GM12878 (cell line): ENCODE data around the gene ZNF431. TPM values are rescaled to one million over a fixed set of nuclear protein-coding genes. Genes with fewer than 3 reads are reported as not detected.

ENCODE experiments used
- ATAC-seq: fragments of 200-7000 bp; cut with Tn5 transposase; 3 replicates; pipeline ENCODE4 v1.9.1; 2020; ENCODE audit warnings: mild to moderate bottlenecking, moderate library complexity
- BruUV-seq: library from RNA; stranded (reverse); fragments of 400-500 nt; replicated peaks from 2 replicates; lab custom pipeline; 2021; lab: Mats Ljungman, UMichigan
- CTCF ChIA-PET: fragments of 300-600 bp; sonication (Branson Sonifier 250); formaldehyde crosslinking; extraction: SDS; loops from one replicate; lab custom pipeline; 2021; ENCODE audit warnings: inconsistent platforms; lab: Yijun Ruan, JAX
- POLR2A ChIA-PET: fragments of 350-600 bp; formaldehyde crosslinking; extraction: SDS; loops from one replicate; lab custom pipeline; 2021; ENCODE audit warnings: inconsistent platforms; lab: Charles Lee
- RAD21 ChIA-PET: fragments of 300-600 bp; sonication (Branson Sonifier 250); formaldehyde crosslinking; loops from one replicate; lab custom pipeline; 2023; ENCODE audit warnings: antibody characterized with exemption; ENCODE audit not compliant: unreplicated experiment; lab: Charles Lee
- SMC1A ChIA-PET: fragments of 300-600 bp; sonication (Branson Sonifier 250); formaldehyde crosslinking; loops from one replicate; lab custom pipeline; 2023; ENCODE audit not compliant: unreplicated experiment, uncharacterized antibody; lab: Charles Lee
- DNase-seq: peaks from one replicate; pipeline ENCODE4 v3.0.0-alpha.2; 2011; ENCODE audit warnings: low read depth, low spot score
- FAIRE-seq: peaks from 3 replicates; lab custom pipeline; 2011; peaks lifted over from hg19 to GRCh38; lab: Jason Lieb, UNC
- H2AFZ ChIP-seq: 2 replicates; pipeline ENCODE4 v1.6.0; 2011; ENCODE audit warnings: low read depth, low read length, control low read depth; ENCODE audit not compliant: control insufficient read depth
- H3K27ac ChIP-seq: 2 replicates; pipeline ENCODE4 v1.5.1; 2011; ENCODE audit warnings: control low read depth; ENCODE audit not compliant: control insufficient read depth, insufficient read depth
- H3K27me3 ChIP-seq, 2 experiments: replicated peaks in 1 of 2; 2 replicates each; pipeline versions ENCODE4 v1.6.0 to v1.6.1; 2011; ENCODE audit warnings: low read length in 1 of 2; ENCODE audit not compliant: control insufficient read depth in 2 of 2, insufficient read depth in 2 of 2
- H3K36me3 ChIP-seq, 2 experiments: 2 replicates each; pipeline ENCODE4 v1.5.1; 2011; ENCODE audit warnings: low read length in 1 of 2; ENCODE audit not compliant: control insufficient read depth in 2 of 2, insufficient read depth in 2 of 2
- H3K4me1 ChIP-seq: 2 replicates; pipeline ENCODE4 v1.6.1; 2011; ENCODE audit warnings: mild to moderate bottlenecking, low read length, moderate library complexity, mixed read lengths; ENCODE audit not compliant: control insufficient read depth, insufficient read depth
- H3K4me2 ChIP-seq: 2 replicates; pipeline ENCODE4 v1.6.0; 2011; ENCODE audit warnings: control low read depth; ENCODE audit not compliant: control insufficient read depth, insufficient read depth
- H3K4me3 ChIP-seq: fragments of 200-600 bp; sonication (generic); 2 replicates; pipeline ENCODE4 v1.5.1; 2016
- H3K79me2 ChIP-seq: 2 replicates; pipeline ENCODE4 v1.6.0; 2011; ENCODE audit warnings: low read length; ENCODE audit not compliant: control insufficient read depth, insufficient read depth
- H3K9ac ChIP-seq: 2 replicates; pipeline ENCODE4 v1.8.0; 2011; ENCODE audit warnings: low read length, control low read depth, mixed read lengths; ENCODE audit not compliant: control insufficient read depth, insufficient read depth
- H3K9me3 ChIP-seq: replicated peaks from 3 replicates; pipeline ENCODE4 v1.5.1; 2011; ENCODE audit warnings: mild to moderate bottlenecking, low read length; ENCODE audit not compliant: control insufficient read depth, insufficient read depth
- H4K20me1 ChIP-seq: 2 replicates; pipeline ENCODE4 v1.6.0; 2011; ENCODE audit not compliant: control insufficient read depth, insufficient read depth
- ATF2 ChIP-seq: IDR thresholded peaks from 2 replicates; pipeline ENCODE4 v1.6.1; 2012; ENCODE audit warnings: low read length, inconsistent platforms
- BHLHE40 ChIP-seq, 2 experiments: fragments of 450-650 bp in 1 of 2; IDR thresholded peaks; 2 replicates each; pipeline ENCODE4 v1.6.1; 2011 to 2017; ENCODE audit warnings: low read depth in 2 of 2, borderline replicate concordance in 1 of 2, improper control_type of control experiment in 1 of 2, low read length in 1 of 2, mild to moderate bottlenecking in 1 of 2
- CEBPZ ChIP-seq: fragments of 150-350 bp; IDR thresholded peaks from 2 replicates; pipeline ENCODE4 v1.6.1; 2016; ENCODE audit warnings: low read depth, low read length
- CHD1 ChIP-seq: IDR thresholded peaks from 2 replicates; pipeline ENCODE4 v1.6.1; 2012; ENCODE audit warnings: low read depth, low read length, improper control_type of control experiment
- E4F1 ChIP-seq: fragments of 450-650 bp; IDR thresholded peaks from 2 replicates; pipeline ENCODE4 v1.6.1; 2018; ENCODE audit warnings: borderline replicate concordance, mild to moderate bottlenecking; ENCODE audit not compliant: partially characterized antibody
- FOS ChIP-seq: IDR thresholded peaks from 3 replicates; pipeline ENCODE4 v1.6.1; 2011; ENCODE audit warnings: borderline replicate concordance; ENCODE audit not compliant: insufficient read length; ENCODE audit errors: extremely low read depth
- FOXK2 ChIP-seq: fragments of 450-650 bp; IDR thresholded peaks from 2 replicates; pipeline ENCODE4 v1.6.1; 2017; ENCODE audit warnings: mild to moderate bottlenecking, moderate library complexity
- GABPA ChIP-seq: IDR thresholded peaks from 2 replicates; pipeline ENCODE4 v1.6.1; 2014; ENCODE audit warnings: antibody characterized with exemption, low read depth, mild to moderate bottlenecking, inconsistent platforms
- MXI1 ChIP-seq: fragments of 150-350 bp; IDR thresholded peaks from 2 replicates; pipeline ENCODE4 v1.6.1; 2011; ENCODE audit warnings: low read depth, mild to moderate bottlenecking, inconsistent platforms, low read length, improper control_type of control experiment
- NR2C1 ChIP-seq: fragments of 450-650 bp; IDR thresholded peaks from 2 replicates; pipeline ENCODE4 v1.6.1; 2017; ENCODE audit warnings: antibody characterized with exemption, mild to moderate bottlenecking, moderate library complexity
- POU2F2 ChIP-seq: IDR thresholded peaks from 3 replicates; pipeline ENCODE4 v1.6.1; 2011; ENCODE audit warnings: low read depth, mild to moderate bottlenecking, low read length, borderline replicate concordance
- TARDBP ChIP-seq: IDR thresholded peaks from 2 replicates; pipeline ENCODE4 v1.6.1; 2016; ENCODE audit warnings: borderline replicate concordance
- YBX1 ChIP-seq: fragments of 450-650 bp; IDR thresholded peaks from 2 replicates; pipeline ENCODE4 v1.6.1; 2016; ENCODE audit warnings: antibody characterized with exemption
- ZZZ3 ChIP-seq: IDR thresholded peaks from 2 replicates; pipeline ENCODE4 v1.6.1; 2011; ENCODE audit warnings: low read depth; ENCODE audit not compliant: control insufficient read depth, insufficient read length
- WGBS: methylation state at CpG from one replicate; pipeline ENCODE4 v1.1.6; 2016; ENCODE audit warnings: low lambda C conversion rate; ENCODE audit not compliant: insufficient replicate concordance, insufficient coverage; ENCODE audit errors: missing lambda C conversion rate; 5-methylcytosine and 5-hydroxymethylcytosine counted together
- in situ Hi-C: fragments of 300-500 bp; cut with MboI; formaldehyde crosslinking; loops from 9 replicates; pipeline ENCODE4 v1.14.3; 2018; ENCODE audit warnings: mixed read lengths
- intact Hi-C: fragments of 100-400 bp; cut with micrococcal nuclease; formaldehyde crosslinking; loops from one replicate; pipeline ENCODE4 v1.14.2; 2022; ENCODE audit not compliant: unreplicated experiment
- polyA plus RNA-seq, 11 experiments: library from polyadenylated mRNA; depleted of rRNA in 4 of 11; unstranded in 6 of 11; stranded (reverse) in 5 of 11; fragments of >200 nt; fragmentation: Nextera tagmentation in 4 of 11; fragmentation: Illumina TruSeq in 1 of 11; extraction: Ambion mirVana in 4 of 11; extraction: Trizol in 1 of 11; gene quantifications; 1 replicate in 1 of 11; 2 replicates in 10 of 11; pipeline versions ENCODE4 v1.2.1 to v1.2.3, GENCODE V29; 2011 to 2016; ENCODE audit warnings: inconsistent platforms in 2 of 11, missing spikeins in 2 of 11, low read depth in 1 of 11
- total RNA-seq, 4 experiments: library from RNA; depleted of rRNA in 3 of 4; stranded (reverse); fragments of >200 nt in 3 of 4; fragmentation: Illumina TruSeq in 1 of 4; extraction: Trizol in 1 of 4; gene quantifications; 2 replicates each; pipeline versions ENCODE4 v1.2.1 to v1.2.3, GENCODE V29; 2013 to 2021

ZNF431 gene
- total and polyA plus RNA-seq, 10 of the 15 experiments (the other 5 are each of a cell fraction or from before 2014, with no cell fraction given), result 2.5 to 18.7 (median 10.0) TPM

DNA sequence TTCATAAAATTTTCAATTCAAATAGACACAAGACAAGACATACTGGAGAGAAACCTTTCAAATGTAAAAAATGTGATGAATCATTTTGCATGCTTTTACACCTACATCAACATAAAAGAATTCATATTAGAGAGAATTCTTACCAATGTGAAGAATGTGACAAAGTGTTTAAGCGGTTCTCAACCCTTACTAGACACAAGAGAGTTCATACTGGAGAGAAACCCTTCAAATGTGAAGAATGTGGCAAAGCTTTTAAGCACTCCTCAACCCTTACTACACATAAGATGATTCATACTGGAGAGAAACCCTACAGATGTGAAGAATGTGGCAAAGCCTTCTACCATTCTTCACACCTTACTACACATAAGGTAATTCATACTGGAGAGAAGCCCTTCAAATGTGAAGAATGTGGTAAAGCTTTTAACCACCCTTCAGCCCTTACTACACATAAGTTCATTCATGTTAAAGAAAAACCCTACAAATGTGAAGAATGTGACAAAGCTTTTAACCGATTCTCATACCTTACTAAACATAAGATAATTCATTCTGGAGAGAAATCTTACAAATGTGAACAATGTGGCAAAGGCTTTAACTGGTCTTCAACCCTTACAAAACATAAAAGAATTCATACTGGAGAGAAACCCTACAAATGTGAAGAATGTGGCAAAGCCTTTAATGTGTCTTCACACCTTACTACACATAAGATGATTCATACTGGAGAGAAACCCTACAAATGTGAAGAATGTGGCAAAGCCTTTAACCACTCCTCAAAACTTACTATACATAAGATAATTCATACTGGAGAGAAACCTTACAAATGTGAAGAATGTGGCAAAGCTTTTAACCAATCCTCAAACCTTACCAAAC is 24.6 kb upstream of the ZNF431 start:
- Histone ChIP-seq H4K20me1 (no peaks in the 10 kb centered on the region), H3K27ac (no peak overlapping the region), H3K79me2 (no peaks in the 10 kb centered on the region), H3K9ac (no peak overlapping the region), H3K9me3 (peaks cover 5% of the 10 kb centered on the region; the same call in 1 of the 3 replicates), H3K4me1 (no peaks in the 10 kb centered on the region), H3K4me3 (no peak overlapping the region), H3K36me3 (no peaks in the 10 kb centered on the region; a peak in 1 of 4 replicates), H3K27me3 (no peaks in the 10 kb centered on the region), H2AFZ (no peak overlapping the region), H3K4me2 (no peak overlapping the region)
- no peak for TF ChIP-seq MXI1
- TF ChIP-seq ZZZ3, result no peak
- no peak for TF ChIP-seq FOXK2
- no peak for TF ChIP-seq ATF2
- no peak for TF ChIP-seq CEBPZ
- TF ChIP-seq TARDBP, result no peak
- TF ChIP-seq YBX1, result no peak
- no peak for TF ChIP-seq GABPA
- no peak for TF ChIP-seq POU2F2
- no peak for TF ChIP-seq E4F1
- no peak for TF ChIP-seq FOS
- TF ChIP-seq NR2C1, result no peak
- TF ChIP-seq CHD1, result no peak
- TF ChIP-seq BHLHE40 (IDR thresholded peaks at IDR 0.05; ENCODE audit: borderline replicate concordance in 1 of 2, low read depth in 2 of 2, low read length in 1 of 2), result no peak
- in situ Hi-C loops (no loop called here), intact Hi-C loops (no loop called here)
- ChIA-PET SMC1A (no interaction called here), CTCF (no interaction called here), POLR2A (no interaction called here), RAD21 (no interaction called here)
- FAIRE-seq (no peak), DNase-seq (no peak), ATAC-seq (no peak)
- WGBS, result 54% methylated on average over 2 of the region's 2 CpGs
- BruUV-seq, result no TSS peak
